A549 (cell line): ENCODE data around the gene EXOSC7. TPM values are rescaled to one million over a fixed set of nuclear protein-coding genes. Genes with fewer than 3 reads are reported as not detected.

Experiments used
- ATAC-seq, 2 experiments: fragments of 200-7000 bp in 1 of 2; fragments of >200 bp in 1 of 2; cut with Nextera tagmentation in 1 of 2; cut with Tn5 transposase in 1 of 2; 3 replicates each; pipeline versions ENCODE4 v1.8.0 to v1.9.1; 2018 to 2020; ENCODE audit warnings: mild to moderate bottlenecking in 1 of 2, moderate library complexity in 1 of 2
- CTCF ChIA-PET: fragments of 300-600 bp; sonication (Branson Sonifier 250); formaldehyde crosslinking; extraction: SDS; loops from one replicate; lab custom pipeline; 2021; ENCODE audit warnings: antibody characterized with exemption, inconsistent platforms; lab: Yijun Ruan, JAX
- POLR2A ChIA-PET: fragments of 350-600 bp; formaldehyde crosslinking; extraction: SDS; loops from one replicate; lab custom pipeline; 2021; ENCODE audit warnings: antibody characterized with exemption, inconsistent platforms; lab: Yijun Ruan, JAX
- DNase-seq, 2 experiments: peaks; one replicate each; pipeline versions ENCODE4 v3.0.0 to v3.0.0-alpha.2; 2011 to 2016; ENCODE audit warnings: low read depth in 1 of 2, low spot score in 1 of 2
- FAIRE-seq: peaks from 2 replicates; lab custom pipeline; 2011; peaks lifted over from hg19 to GRCh38; lab: Jason Lieb, UNC
- H3K27ac ChIP-seq, 2 experiments: fragments of >200 bp; sonication (Bioruptor Twin); formaldehyde crosslinking; 3 replicates each; pipeline ENCODE4 v1.5.1; 2016 to 2017
- H3K4me1 ChIP-seq: fragments of >200 bp; sonication (Bioruptor Twin); formaldehyde crosslinking; 3 replicates; pipeline ENCODE4 v1.6.1; 2016
- H3K4me2 ChIP-seq: fragments of >200 bp; sonication (Bioruptor Twin); formaldehyde crosslinking; 3 replicates; pipeline ENCODE4 v1.6.1; 2016
- H3K4me3 ChIP-seq: fragments of >200 bp; sonication (Bioruptor Twin); formaldehyde crosslinking; 3 replicates; pipeline ENCODE4 v1.5.1; 2016
- H3K9me3 ChIP-seq: fragments of >200 bp; sonication (Bioruptor Twin); formaldehyde crosslinking; 3 replicates; pipeline ENCODE4 v1.6.1; 2016
- BHLHE40 ChIP-seq: IDR thresholded peaks from 2 replicates; pipeline ENCODE4 v1.6.1; 2012; ENCODE audit warnings: low read depth, low read length, inconsistent platforms
- CBX2 ChIP-seq: fragments of 200-600 bp; sonication (generic); IDR thresholded peaks from 2 replicates; pipeline ENCODE4 v1.6.1; 2016; ENCODE audit warnings: low read depth, mild to moderate bottlenecking, borderline replicate concordance
- E2F6 ChIP-seq: IDR thresholded peaks from 2 replicates; pipeline ENCODE4 v1.6.1; 2012; ENCODE audit warnings: low read depth, borderline replicate concordance
- FOSL2 ChIP-seq, 2 experiments: fragments of 450-650 bp in 1 of 2; fragments of >200 bp in 1 of 2; sonication (Bioruptor Twin) in 1 of 2; formaldehyde crosslinking; IDR thresholded peaks; 2 replicates each; pipeline versions ENCODE4 v1.5.0 to v1.6.1; 2016 to 2020; ENCODE audit warnings: mild to moderate bottlenecking in 1 of 2, moderate library complexity in 1 of 2
- GATA3 ChIP-seq: IDR thresholded peaks from 2 replicates; pipeline ENCODE4 v1.6.1; 2012; ENCODE audit warnings: borderline replicate concordance
- HDAC2 ChIP-seq: fragments of 200-600 bp; sonication (generic); IDR thresholded peaks from 2 replicates; pipeline ENCODE4 v1.6.1; 2016
- HMGXB4 ChIP-seq: fragments of 250-450 bp; sonication (Bioruptor Pico); IDR thresholded peaks from 2 replicates; pipeline ENCODE4 v1.5.0; 2021; ENCODE audit warnings: mild to moderate bottlenecking, moderate library complexity, borderline replicate concordance
- JUNB ChIP-seq: fragments of >200 bp; sonication (Bioruptor Twin); formaldehyde crosslinking; IDR thresholded peaks from 2 replicates; pipeline ENCODE4 v1.6.1; 2016
- KDM1A ChIP-seq: fragments of 200-600 bp; sonication (generic); IDR thresholded peaks from 2 replicates; pipeline ENCODE4 v1.6.1; 2016; ENCODE audit warnings: low read depth, mild to moderate bottlenecking
- MAFK ChIP-seq: fragments of 450-650 bp; IDR thresholded peaks from 2 replicates; pipeline ENCODE4 v1.6.1; 2014; ENCODE audit not compliant: partially characterized antibody
- NFE2L2 ChIP-seq: fragments of 150-350 bp; conservative IDR thresholded peaks from 2 replicates; pipeline ENCODE4 v1.6.1; 2014; ENCODE audit warnings: low read length
- POLR2A ChIP-seq: IDR thresholded peaks from 2 replicates; pipeline ENCODE4 v1.6.1; 2012; ENCODE audit warnings: mild to moderate bottlenecking, low read length
- RAD21 ChIP-seq, 2 experiments: fragments of >200 bp in 1 of 2; sonication (Bioruptor Twin) in 1 of 2; formaldehyde crosslinking in 1 of 2; IDR thresholded peaks in 1 of 2; conservative IDR thresholded peaks in 1 of 2; 2 replicates in 1 of 2; 3 replicates in 1 of 2; pipeline ENCODE4 v1.6.1; 2012 to 2018; ENCODE audit warnings: inconsistent platforms in 1 of 2
- RCOR1 ChIP-seq: fragments of 150-350 bp; IDR thresholded peaks from 2 replicates; pipeline ENCODE4 v1.6.1; 2014; ENCODE audit warnings: antibody characterized with exemption, low read length, low read depth
- REST ChIP-seq: fragments of 200-600 bp; sonication (generic); IDR thresholded peaks from 2 replicates; pipeline ENCODE4 v1.6.1; 2016; ENCODE audit warnings: antibody characterized with exemption, mild to moderate bottlenecking, moderate library complexity
- TP53 ChIP-seq: fragments of 250-450 bp; sonication (Bioruptor Pico); IDR thresholded peaks from 2 replicates; pipeline ENCODE4 v1.5.0; 2021; ENCODE audit warnings: mild to moderate bottlenecking, moderate library complexity
- ZC3H11A ChIP-seq: fragments of 450-650 bp; IDR thresholded peaks from 2 replicates; pipeline ENCODE4 v1.6.1; 2014; ENCODE audit warnings: antibody characterized with exemption, mild to moderate bottlenecking
- ZNF302 ChIP-seq: fragments of 250-450 bp; sonication (Bioruptor Pico); IDR thresholded peaks from 2 replicates; pipeline ENCODE4 v1.9.0; 2021; ENCODE audit warnings: inconsistent platforms, mild to moderate bottlenecking, moderate library complexity
- ZSCAN20 ChIP-seq: fragments of 250-450 bp; sonication (Bioruptor Pico); IDR thresholded peaks from 2 replicates; pipeline ENCODE4 v1.8.0; 2022; ENCODE audit warnings: mild to moderate bottlenecking, moderate library complexity
- WGBS: methylation state at CpG from one replicate; pipeline ENCODE4 v1.1.6; 2017; ENCODE audit errors: missing lambda C conversion rate; 5-methylcytosine and 5-hydroxymethylcytosine counted together
- polyA plus RNA-seq, 4 experiments: library from polyadenylated mRNA; depleted of rRNA in 3 of 4; stranded (reverse); fragments of >200 nt; fragmentation: RNase III in 1 of 4; extraction: RNeasy Plus Mini Kit Qiagen cat#74134 plus additional on column Dnase treatment in 1 of 4; gene quantifications; 2 replicates in 3 of 4; 3 replicates in 1 of 4; pipeline ENCODE4 v1.2.3, GENCODE V29; 2011 to 2017
- TF ChIP-seq, protein P1 (sequence below): IDR thresholded peaks from 2 replicates; pipeline ENCODE4 v1.6.1; 2012
- TF ChIP-seq, protein P2 (sequence below): fragments of 150-350 bp; IDR thresholded peaks from 2 replicates; pipeline ENCODE4 v1.6.1; 2014; ENCODE audit warnings: low read depth, mild to moderate bottlenecking, low read length
- TF ChIP-seq, protein P3 (sequence below): IDR thresholded peaks from 2 replicates; pipeline ENCODE4 v1.6.1; 2012

The EXOSC7 gene
- polyA plus RNA-seq, 2 of the 4 experiments (the other 2 are of a cell fraction) = 59.1 to 68.4 TPM

DNA sequence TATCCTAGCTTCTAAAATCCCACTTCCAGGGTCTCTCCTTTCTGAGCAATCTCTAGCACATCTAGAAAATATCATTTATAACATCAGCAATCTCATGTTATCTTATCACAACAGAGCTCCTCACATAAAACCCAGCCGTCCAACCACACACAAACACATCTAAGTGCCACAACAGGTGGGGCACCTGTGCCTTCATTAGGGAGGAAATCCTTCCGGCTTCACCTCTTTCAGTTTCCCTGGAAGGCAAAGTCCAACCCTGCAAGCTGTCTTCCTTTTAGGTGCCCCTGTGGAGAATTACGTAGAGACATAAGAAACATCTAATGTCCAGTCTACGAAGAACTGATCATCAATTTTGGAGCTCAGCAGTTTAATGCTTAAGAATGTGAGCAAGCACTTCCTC, 1.6 kb upstream of the EXOSC7 start (continued):
- TF ChIP-seq BHLHE40 = no peak
- TF ChIP-seq, protein P1, sequence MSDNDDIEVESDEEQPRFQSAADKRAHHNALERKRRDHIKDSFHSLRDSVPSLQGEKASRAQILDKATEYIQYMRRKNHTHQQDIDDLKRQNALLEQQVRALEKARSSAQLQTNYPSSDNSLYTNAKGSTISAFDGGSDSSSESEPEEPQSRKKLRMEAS = no peak

DNA sequence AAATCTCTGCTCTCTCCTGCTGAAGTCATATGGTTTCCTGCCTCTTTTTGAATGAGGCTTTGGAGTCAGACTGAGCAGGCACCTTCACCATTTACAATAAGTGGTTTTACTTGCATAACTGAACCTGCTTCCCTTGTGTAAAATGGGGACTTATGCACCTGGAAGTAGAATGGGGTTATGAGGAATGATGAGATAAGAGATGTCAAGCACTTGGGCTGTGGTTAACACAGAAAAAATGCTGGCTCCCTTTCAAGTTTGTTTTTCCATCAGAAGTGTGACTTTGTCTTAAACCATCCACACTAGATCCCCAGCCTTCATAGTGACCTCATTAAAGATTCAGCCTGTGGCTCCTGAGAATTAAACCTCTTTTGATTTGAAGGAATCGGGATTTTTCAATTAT, 5.2 kb downstream of the EXOSC7 start:
- 100% methylated on average over 1 of the region's 1 CpG for WGBS
- DNase-seq (no peak), ATAC-seq (no peak), FAIRE-seq (no peak)
- Histone ChIP-seq H3K4me2 (no peak overlapping the region), H3K9me3 (no peaks in the 10 kb centered on the region), H3K27ac (no peak overlapping the region), H3K4me1 (peaks cover 8% of the 10 kb centered on the region; the same call in 1 of the 3 replicates), H3K4me3 (no peak overlapping the region)
- no peak for TF ChIP-seq RAD21 (conservative IDR thresholded peaks at IDR 0.05 in 1 of 2, IDR thresholded peaks at IDR 0.05 in 1 of 2)
- TF ChIP-seq, protein P1 = no peak
- no peak for TF ChIP-seq NFE2L2
- TF ChIP-seq, protein P2, sequence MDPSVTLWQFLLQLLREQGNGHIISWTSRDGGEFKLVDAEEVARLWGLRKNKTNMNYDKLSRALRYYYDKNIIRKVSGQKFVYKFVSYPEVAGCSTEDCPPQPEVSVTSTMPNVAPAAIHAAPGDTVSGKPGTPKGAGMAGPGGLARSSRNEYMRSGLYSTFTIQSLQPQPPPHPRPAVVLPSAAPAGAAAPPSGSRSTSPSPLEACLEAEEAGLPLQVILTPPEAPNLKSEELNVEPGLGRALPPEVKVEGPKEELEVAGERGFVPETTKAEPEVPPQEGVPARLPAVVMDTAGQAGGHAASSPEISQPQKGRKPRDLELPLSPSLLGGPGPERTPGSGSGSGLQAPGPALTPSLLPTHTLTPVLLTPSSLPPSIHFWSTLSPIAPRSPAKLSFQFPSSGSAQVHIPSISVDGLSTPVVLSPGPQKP = no peak
- no peak for TF ChIP-seq TP53 (CRISPR knock-in tag)
- TF ChIP-seq RCOR1 = no peak
- no peak for TF ChIP-seq FOSL2 (IDR thresholded peaks at IDR 0.05)
- TF ChIP-seq FOSL2 (CRISPR knock-in tag; IDR thresholded peaks at IDR 0.05) = no peak
- TF ChIP-seq ZC3H11A = no peak
- no peak for TF ChIP-seq ZNF302 (CRISPR knock-in tag)
- no peak for TF ChIP-seq ZSCAN20 (CRISPR knock-in tag)
- TF ChIP-seq, protein P3, sequence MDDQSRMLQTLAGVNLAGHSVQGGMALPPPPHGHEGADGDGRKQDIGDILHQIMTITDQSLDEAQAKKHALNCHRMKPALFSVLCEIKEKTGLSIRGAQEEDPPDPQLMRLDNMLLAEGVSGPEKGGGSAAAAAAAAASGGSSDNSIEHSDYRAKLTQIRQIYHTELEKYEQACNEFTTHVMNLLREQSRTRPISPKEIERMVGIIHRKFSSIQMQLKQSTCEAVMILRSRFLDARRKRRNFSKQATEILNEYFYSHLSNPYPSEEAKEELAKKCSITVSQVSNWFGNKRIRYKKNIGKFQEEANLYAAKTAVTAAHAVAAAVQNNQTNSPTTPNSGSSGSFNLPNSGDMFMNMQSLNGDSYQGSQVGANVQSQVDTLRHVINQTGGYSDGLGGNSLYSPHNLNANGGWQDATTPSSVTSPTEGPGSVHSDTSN = no peak
- TF ChIP-seq POLR2A = no peak
- no peak for TF ChIP-seq GATA3
- no peak for TF ChIP-seq KDM1A
- CTCF ChIA-PET = interaction anchor here (1.4 kb wide), 1 partner anchor 12 kb away, joined by 4 read pairs; no protein-coding TSS in a partner anchor
- POLR2A ChIA-PET = no interaction called here

- ChIA-PET POLR2A (no interaction called here), CTCF (interaction anchor here (1.4 kb wide), 1 partner anchor 11 kb away, joined by 4 read pairs; no protein-coding TSS in a partner anchor)
- TF ChIP-seq HMGXB4 = no peak
- no peak for TF ChIP-seq CBX2
- no peak for TF ChIP-seq REST
- TF ChIP-seq ZC3H11A = no peak
- TF ChIP-seq GATA3 = no peak
- TF ChIP-seq BHLHE40 = no peak
- TF ChIP-seq HDAC2 = no peak
- TF ChIP-seq JUNB = no peak
- no peak for TF ChIP-seq MAFK
- no peak for TF ChIP-seq POLR2A
- TF ChIP-seq KDM1A = no peak
- TF ChIP-seq E2F6 = no peak
- no peak for FAIRE-seq
- H3K4me3 ChIP-seq = no peak overlapping the region
- 99% methylated on average over 4 of the region's 4 CpGs for WGBS
- no peak overlapping the region for H3K4me2 ChIP-seq
- H3K9me3 ChIP-seq = no peaks in the 10 kb centered on the region
- no peak for ATAC-seq
- H3K4me1 ChIP-seq = peaks cover 8% of the 10 kb centered on the region; the same call in 1 of the 3 replicates
- no peak overlapping the region for H3K27ac ChIP-seq
- no peak for DNase-seq
Measured at GRCh38 chr3:44981751-44982150, 5.7 kb downstream of the EXOSC7 start.
